K562 (cell line): ENCODE data around the gene ZNF331. TPM values are rescaled to one million over a fixed set of nuclear protein-coding genes. Genes with fewer than 3 reads are reported as not detected.
"Not testable (repeated sequence)": the region's sequence is repeated elsewhere in the genome, so short reads cannot be mapped to it uniquely, and the experiment has no call there.

Experiments
- ATAC-seq: fragments of 200-7000 bp; cut with Tn5 transposase; 3 replicates; pipeline ENCODE4 v1.9.1; 2020; ENCODE audit warnings: moderate library complexity
- BruUV-seq: library from RNA; stranded (reverse); fragments of 400-500 nt; replicated peaks from 2 replicates; lab custom pipeline; 2021; lab: Mats Ljungman, UMichigan
- CTCF ChIA-PET: fragments of 300-600 bp; formaldehyde crosslinking; extraction: SDS; loops from one replicate; lab custom pipeline; 2021; ENCODE audit warnings: low intra/inter-chr PET ratio; lab: Yijun Ruan, JAX
- POLR2A ChIA-PET: fragments of 300-600, 350-650 bp; sonication (Branson Sonifier 250); formaldehyde crosslinking; extraction: SDS; loops from one replicate; lab custom pipeline; 2021; ENCODE audit warnings: antibody characterized with exemption, inconsistent platforms; lab: Yijun Ruan, JAX
- DNase-seq, 4 experiments: peaks; one replicate each; pipeline versions ENCODE4 v3.0.0 to v3.0.0-alpha.2; 2011 to 2018; ENCODE audit warnings: low spot score in 3 of 4, mixed read lengths in 3 of 4; ENCODE audit errors: extremely low read depth in 1 of 4
- FAIRE-seq: peaks from 2 replicates; lab custom pipeline; 2011; peaks lifted over from hg19 to GRCh38; lab: Jason Lieb, UNC
- H2AFZ ChIP-seq: 2 replicates; pipeline ENCODE4 v1.6.0; 2011; ENCODE audit warnings: low read depth, low read length, control low read depth, inconsistent platforms
- H3K27ac ChIP-seq: fragments of 200-600 bp; 3 replicates; pipeline ENCODE4 v1.8.0; 2011; ENCODE audit warnings: low read depth, mild to moderate bottlenecking, control low read depth, inconsistent platforms, low read length, moderate library complexity, mixed read lengths; ENCODE audit errors: extremely low read depth
- H3K27me3 ChIP-seq, 2 experiments: fragments of 300-600 bp in 1 of 2; 2 replicates in 1 of 2; 3 replicates in 1 of 2; pipeline versions ENCODE4 v1.6.0 to v1.8.0; 2011; ENCODE audit warnings: inconsistent platforms in 2 of 2, low read length in 2 of 2, mild to moderate bottlenecking in 1 of 2, mixed read lengths in 1 of 2, moderate library complexity in 1 of 2; ENCODE audit not compliant: control insufficient read depth in 2 of 2, insufficient read depth in 2 of 2
- H3K36me3 ChIP-seq: fragments of 300-600 bp; 3 replicates; pipeline ENCODE4 v1.8.0; 2011; ENCODE audit warnings: mild to moderate bottlenecking, low read length, inconsistent platforms; ENCODE audit not compliant: control insufficient read depth, insufficient read depth
- H3K4me1 ChIP-seq, 2 experiments: fragments of 200-600 bp in 1 of 2; replicated peaks in 1 of 2; 2 replicates in 1 of 2; 3 replicates in 1 of 2; pipeline versions ENCODE4 v1.5.1 to v1.8.0; 2011; ENCODE audit warnings: inconsistent platforms in 2 of 2, low read length in 2 of 2, mild to moderate bottlenecking in 1 of 2, mixed read lengths in 1 of 2, moderate library complexity in 1 of 2; ENCODE audit not compliant: control insufficient read depth in 2 of 2, insufficient read depth in 2 of 2
- H3K4me2 ChIP-seq: 2 replicates; pipeline ENCODE4 v1.6.1; 2011; ENCODE audit warnings: low read length, control low read depth, inconsistent platforms, mixed read lengths; ENCODE audit not compliant: insufficient read depth
- H3K4me3 ChIP-seq: fragments of 200-600 bp; sonication (generic), shearing (Covaris generic); 2 replicates; pipeline ENCODE4 v1.5.1; 2016; ENCODE audit warnings: control low read depth, inconsistent platforms
- H3K79me2 ChIP-seq: fragments of 200-600 bp; 3 replicates; pipeline ENCODE4 v1.8.0; 2011; ENCODE audit warnings: low read length, inconsistent platforms; ENCODE audit not compliant: control insufficient read depth, insufficient read depth
- H3K9ac ChIP-seq, 2 experiments: 2 replicates each; pipeline versions ENCODE4 v1.6.0 to v1.6.1; 2011; ENCODE audit warnings: low read depth in 2 of 2, low read length in 2 of 2, control low read depth in 1 of 2, inconsistent platforms in 1 of 2, mild to moderate bottlenecking in 1 of 2, mixed read lengths in 1 of 2; ENCODE audit not compliant: insufficient read depth in 1 of 2
- H3K9me1 ChIP-seq: one replicate; pipeline ENCODE4 v1.6.0; 2011; ENCODE audit warnings: inconsistent platforms, mild to moderate bottlenecking, low read length, moderate library complexity; ENCODE audit not compliant: control insufficient read depth, insufficient read depth
- H3K9me3 ChIP-seq: replicated peaks from 2 replicates; pipeline ENCODE4 v1.5.1; 2011; ENCODE audit warnings: low read depth, low read length, inconsistent platforms; ENCODE audit not compliant: control insufficient read depth, insufficient read depth
- H4K20me1 ChIP-seq: replicated peaks from 2 replicates; pipeline ENCODE4 v1.6.1; 2011; ENCODE audit warnings: low read length, inconsistent platforms, mixed read lengths; ENCODE audit not compliant: control insufficient read depth, insufficient read depth
- CBFA2T2 ChIP-seq: fragments of 450-650 bp; conservative IDR thresholded peaks from 2 replicates; pipeline ENCODE4 v1.6.1; 2017; ENCODE audit warnings: mild to moderate bottlenecking
- CBFA2T3 ChIP-seq: fragments of 450-650 bp; IDR thresholded peaks from 2 replicates; pipeline ENCODE4 v1.6.1; 2017
- TAL1 ChIP-seq: fragments of 450-650 bp; IDR thresholded peaks from 2 replicates; pipeline ENCODE4 v1.6.1; 2016; ENCODE audit warnings: mild to moderate bottlenecking
- TCF3 ChIP-seq: sonication (generic); formaldehyde crosslinking; IDR thresholded peaks from 2 replicates; pipeline ENCODE4 v1.4.0; 2020; ENCODE audit warnings: mild to moderate bottlenecking, missing genetic modification reagents
- TEAD4 ChIP-seq, 2 experiments: sonication (generic) in 1 of 2; formaldehyde crosslinking in 1 of 2; IDR thresholded peaks; 2 replicates each; pipeline versions ENCODE4 v1.6.1 to v1.8.0; 2012 to 2022; ENCODE audit warnings: borderline replicate concordance in 1 of 2, inconsistent platforms in 1 of 2, low read length in 1 of 2, mild to moderate bottlenecking in 1 of 2, missing genetic modification reagents in 1 of 2
- WGBS: fragments of 100-300 bp; shearing (Covaris generic); methylation state at CpG from one replicate; pipeline ENCODE4 v1.1.6; 2016; ENCODE audit warnings: low coverage, mixed read lengths; ENCODE audit not compliant: insufficient coverage; ENCODE audit errors: missing lambda C conversion rate; 5-methylcytosine and 5-hydroxymethylcytosine counted together
- in situ Hi-C: fragments of 300-500 bp; cut with MboI; formaldehyde crosslinking; loops from 4 replicates; pipeline ENCODE4 v1.15.0; 2018; ENCODE audit warnings: inconsistent platforms, mixed read lengths
- intact Hi-C: fragments of 100-400 bp; cut with micrococcal nuclease; formaldehyde crosslinking; loops from 2 replicates; pipeline ENCODE4 v1.14.2; 2022
- polyA plus RNA-seq, 8 experiments: library from polyadenylated mRNA; depleted of rRNA in 4 of 8; stranded (reverse) in 5 of 8; unstranded in 3 of 8; fragments of >200 nt; fragmentation: Nextera tagmentation in 2 of 8; fragmentation: Illumina TruSeq in 1 of 8; extraction: Ambion mirVana in 2 of 8; extraction: Trizol in 1 of 8; gene quantifications; 2 replicates each; pipeline versions ENCODE4 v1.2.1 to v1.2.3, GENCODE V29; 2011 to 2014; ENCODE audit warnings: inconsistent platforms in 1 of 8, missing spikeins in 1 of 8
- total RNA-seq, 7 experiments: library from RNA; depleted of rRNA in 6 of 7; stranded (reverse); fragments of >200 nt in 6 of 7; fragmentation: Illumina TruSeq in 2 of 7; extraction: Trizol in 2 of 7; gene quantifications; 2 replicates each; pipeline versions ENCODE4 v1.2.1 to v1.2.3, GENCODE V29; 2011 to 2021; ENCODE audit warnings: low replicate concordance in 1 of 7

ZNF331 gene
- total and polyA plus RNA-seq, 9 of the 15 experiments (the other 6 are each of a cell fraction or from before 2014, with no cell fraction given): 0.23 to 2.7 (median 0.76) TPM

GRCh38 chr19:53498024-53498395, 39.9 kb upstream of the ZNF331 start:
- POLR2A ChIA-PET; H3K27ac ChIP-seq; intact Hi-C loops; H3K9me1 ChIP-seq; ATAC-seq; H3K4me2 ChIP-seq; DNase-seq; H3K36me3 ChIP-seq; BruUV-seq; H3K27me3 ChIP-seq; CTCF ChIA-PET; H3K79me2 ChIP-seq; H3K9ac ChIP-seq; in situ Hi-C loops; H2AFZ ChIP-seq; H3K4me1 ChIP-seq; FAIRE-seq; H3K4me3 ChIP-seq; H4K20me1 ChIP-seq; H3K9me3 ChIP-seq; TF ChIP-seq TEAD4 (CRISPR knock-in tag; IDR thresholded peaks at IDR 0.05; ENCODE audit: borderline replicate concordance): not testable (repeated sequence)
- TF ChIP-seq TCF3 (0 out of 2 replicates have a peak, but pooled peaks have one; percentile 30), TEAD4 (IDR thresholded peaks at IDR 0.05; ENCODE audit: low read length) (peak; percentile 33; the same call in 1 of the 2 replicates), CBFA2T3 (peak; percentile 45), CBFA2T2 (peak; percentile 23; the same call in 1 of the 2 replicates), TAL1 (peak; percentile 15; the same call in 1 of the 2 replicates)
- WGBS: 19% methylated on average over 4 of the region's 4 CpGs

- H3K9me3 ChIP-seq, H3K79me2 ChIP-seq, H3K4me1 ChIP-seq, ATAC-seq, H3K36me3 ChIP-seq, H3K9me1 ChIP-seq, BruUV-seq, H3K4me2 ChIP-seq, H2AFZ ChIP-seq, CTCF ChIA-PET, FAIRE-seq, intact Hi-C loops, DNase-seq, H3K27ac ChIP-seq, H4K20me1 ChIP-seq, H3K4me3 ChIP-seq, POLR2A ChIA-PET, H3K9ac ChIP-seq: not testable (repeated sequence)
- peaks cover 4 to 17% of the 10 kb centered on the region in 2 experiments; a peak in 3 of 5 replicates for H3K27me3 ChIP-seq
- in situ Hi-C loops: loop anchor here (5.0 kb wide), 1 partner anchor 81 kb away; no protein-coding TSS in a partner anchor
- WGBS: 3% methylated on average over 4 of the region's 7 CpGs
Measured at GRCh38 chr19:53503151-53503550, 34.8 kb upstream of the ZNF331 start.
